ENCODE measurements around the gene KAT7. TPM values are rescaled to one million over a fixed set of nuclear protein-coding genes. Genes with fewer than 3 reads are reported as not detected.
A peak's percentile ranks its signal among the peaks of the same experiment; 100 is the strongest.
"Not testable (repeated sequence)": the region's sequence is repeated elsewhere in the genome, so short reads cannot be mapped to it uniquely, and the experiment has no call there.

KAT7 gene
- polyA plus RNA-seq, 3 donors, result 17.5 to 28.1 (median 18.1) TPM

GRCh38 chr17:49825645-49826044, 37.2 kb downstream of the KAT7 start:
- H3K4me2 ChIP-seq (replicated peaks; ENCODE audit: extremely low read depth, low read length, poor library complexity, severe bottlenecking), result no peak overlapping the region
- Mint-ChIP-seq H3K27me3 (ENCODE audit: low read depth in 3 of 3) (no peaks in the 10 kb centered on the region), H3K27ac (no peak overlapping the region), H3K4me3 (no peak overlapping the region), H3K9me3 (peaks cover 0 to 2% (median 0%) of the 10 kb centered on the region in 7 donors), H3K36me3 (peaks cover 79 to 88% of the 10 kb centered on the region in 2 donors), H3K4me1 (peaks cover 27% of the 10 kb centered on the region)
- H2AFZ ChIP-seq (ENCODE audit: insufficient read depth, low read depth, low read length, poor library complexity, severe bottlenecking), result no peak overlapping the region
- H3K9ac ChIP-seq (ENCODE audit: insufficient read depth, low read length, poor library complexity, severe bottlenecking), result no peak overlapping the region
- intact Hi-C loops (cut with micrococcal nuclease), result no loop called here
- H3K4me3 ChIP-seq (replicated peaks in 1 of 3; ENCODE audit: low read depth in 2 of 3, low read length in 3 of 3), result no peak overlapping the region
- TF ChIP-seq, protein P1, sequence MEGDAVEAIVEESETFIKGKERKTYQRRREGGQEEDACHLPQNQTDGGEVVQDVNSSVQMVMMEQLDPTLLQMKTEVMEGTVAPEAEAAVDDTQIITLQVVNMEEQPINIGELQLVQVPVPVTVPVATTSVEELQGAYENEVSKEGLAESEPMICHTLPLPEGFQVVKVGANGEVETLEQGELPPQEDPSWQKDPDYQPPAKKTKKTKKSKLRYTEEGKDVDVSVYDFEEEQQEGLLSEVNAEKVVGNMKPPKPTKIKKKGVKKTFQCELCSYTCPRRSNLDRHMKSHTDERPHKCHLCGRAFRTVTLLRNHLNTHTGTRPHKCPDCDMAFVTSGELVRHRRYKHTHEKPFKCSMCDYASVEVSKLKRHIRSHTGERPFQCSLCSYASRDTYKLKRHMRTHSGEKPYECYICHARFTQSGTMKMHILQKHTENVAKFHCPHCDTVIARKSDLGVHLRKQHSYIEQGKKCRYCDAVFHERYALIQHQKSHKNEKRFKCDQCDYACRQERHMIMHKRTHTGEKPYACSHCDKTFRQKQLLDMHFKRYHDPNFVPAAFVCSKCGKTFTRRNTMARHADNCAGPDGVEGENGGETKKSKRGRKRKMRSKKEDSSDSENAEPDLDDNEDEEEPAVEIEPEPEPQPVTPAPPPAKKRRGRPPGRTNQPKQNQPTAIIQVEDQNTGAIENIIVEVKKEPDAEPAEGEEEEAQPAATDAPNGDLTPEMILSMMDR (IDR thresholded peaks at IDR 0.05), result no peak
- H3K36me3 ChIP-seq (replicated peaks in 1 of 2; ENCODE audit: control insufficient read depth in 1 of 2, insufficient read depth in 2 of 2, low read length in 2 of 2), result peaks cover 72 to 89% of the 10 kb centered on the region in 2 donors
- peaks cover 21 to 22% of the 10 kb centered on the region in 2 donors for H3K4me1 ChIP-seq (ENCODE audit: control insufficient read depth in 1 of 2, insufficient read depth in 2 of 2, low read length in 2 of 2)
- H3K27ac ChIP-seq (ENCODE audit: low read depth in 1 of 2, low read length in 2 of 2), result no peak overlapping the region
- WGBS (ENCODE audit: insufficient coverage), result 92% methylated on average over 2 of the region's 2 CpGs
- DNase-seq, result no peak
- no peaks in the 10 kb centered on the region for H4K20me1 ChIP-seq (ENCODE audit: insufficient read depth, low read length)
- no peaks in the 10 kb centered on the region for H3K27me3 ChIP-seq (ENCODE audit: control insufficient read depth in 2 of 2, insufficient read depth in 2 of 2, low read length in 2 of 2)
- no peaks in the 10 kb centered on the region for H3K9me3 ChIP-seq (replicated peaks in 1 of 2; ENCODE audit: control insufficient read depth in 1 of 2, insufficient read depth in 1 of 2, low read length in 2 of 2)
- no peaks in the 10 kb centered on the region for H3K79me2 ChIP-seq (ENCODE audit: insufficient read depth, low read length)

DNA sequence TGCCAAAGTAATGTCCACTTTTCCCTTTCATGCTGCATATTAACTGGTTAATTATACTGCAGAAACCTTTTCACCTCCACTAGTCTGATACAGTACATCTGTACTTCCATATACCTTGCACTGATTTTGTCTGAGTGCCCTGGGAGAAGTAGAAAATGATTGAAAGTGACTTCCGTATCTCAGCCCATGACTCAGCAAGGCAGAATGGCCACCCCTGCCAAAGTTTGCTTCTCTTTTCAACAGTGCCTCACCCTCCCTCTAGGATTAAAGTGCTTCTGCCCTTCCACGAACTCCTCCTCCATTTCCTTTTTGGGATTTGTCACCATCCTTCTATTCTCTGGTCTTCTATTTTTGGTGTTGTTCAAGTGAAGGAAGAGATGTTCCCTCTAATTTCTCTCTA, 39.8 kb downstream of the KAT7 start:
- H3K27me3 Mint-ChIP-seq (ENCODE audit: low read depth in 3 of 3); H3K9me3 ChIP-seq (replicated peaks in 1 of 2; ENCODE audit: control insufficient read depth in 1 of 2, insufficient read depth in 1 of 2, low read length in 2 of 2); H4K20me1 ChIP-seq (ENCODE audit: insufficient read depth, low read length); H3K79me2 ChIP-seq (ENCODE audit: insufficient read depth, low read length); H3K27me3 ChIP-seq (ENCODE audit: control insufficient read depth in 2 of 2, insufficient read depth in 2 of 2, low read length in 2 of 2); intact Hi-C loops (cut with micrococcal nuclease); H3K9ac ChIP-seq (ENCODE audit: insufficient read depth, low read length, poor library complexity, severe bottlenecking); H3K4me2 ChIP-seq (replicated peaks; ENCODE audit: extremely low read depth, low read length, poor library complexity, severe bottlenecking); H3K9me3 Mint-ChIP-seq: not testable (repeated sequence)
- peak overlapping the region in 1 of 2 donors; percentile 64 for H3K27ac ChIP-seq (ENCODE audit: low read depth in 1 of 2, low read length in 2 of 2)
- H3K27ac Mint-ChIP-seq, result peak overlapping the region; percentile 76 to 93 (median 89)
- H3K4me1 Mint-ChIP-seq, result peaks cover 33% of the 10 kb centered on the region
- peak overlapping the region in 1 of 2 donors; percentile 69 for H3K4me3 Mint-ChIP-seq
- peak; percentile 34 to 60 (median 57) for DNase-seq
- H3K36me3 ChIP-seq (replicated peaks in 1 of 2; ENCODE audit: control insufficient read depth in 1 of 2, insufficient read depth in 2 of 2, low read length in 2 of 2), result peaks cover 53 to 83% of the 10 kb centered on the region in 2 donors
- peak overlapping the region in 1 of 3 experiments; percentile 26 for H3K4me3 ChIP-seq (replicated peaks in 1 of 3; ENCODE audit: low read depth in 2 of 3, low read length in 3 of 3)
- H3K4me1 ChIP-seq (ENCODE audit: control insufficient read depth in 1 of 2, insufficient read depth in 2 of 2, low read length in 2 of 2), result peaks cover 20 to 28% of the 10 kb centered on the region in 2 donors
- peak overlapping the region; percentile 34 for H2AFZ ChIP-seq (ENCODE audit: insufficient read depth, low read depth, low read length, poor library complexity, severe bottlenecking)
- H3K36me3 Mint-ChIP-seq, result peaks cover 75 to 86% of the 10 kb centered on the region in 2 donors
- whole genome bisulfite sequencing (ENCODE audit: insufficient coverage), result no CpG with 5 or more reads among the region's 2 CpGs

All from CD14-positive monocyte (primary cell).